Measurements from ENCODE around the gene HERPUD2.
"Not testable (repeated sequence)": the region's sequence is repeated elsewhere in the genome, so short reads cannot be mapped to it uniquely, and the experiment has no call there.

Gene HERPUD2

GRCh38 chr7:35691366-35691765 is 3.6 kb downstream of the HERPUD2 start:
- in situ Hi-C loops (cut with HindIII; ENCODE audit: low sequenced_read_pairs), result no loop called here
- DNase-seq (ENCODE audit: low read depth, low spot score), result no peak
- H3K4me3 ChIP-seq (ENCODE audit: low read depth, low read length), result no peak overlapping the region
- TF ChIP-seq CTCF (IDR thresholded peaks at IDR 0.05; ENCODE audit: low read depth, low read length), result no peak

- H3K4me3 ChIP-seq (ENCODE audit: low read depth, low read length); in situ Hi-C loops (cut with HindIII; ENCODE audit: low sequenced_read_pairs); DNase-seq (ENCODE audit: low read depth, low spot score): not testable (repeated sequence)
Observed at GRCh38 chr7:35690614-35691013, 4.3 kb downstream of the HERPUD2 start.

- in situ Hi-C loops (cut with HindIII; ENCODE audit: low sequenced_read_pairs), result no loop called here
- no peak for DNase-seq (ENCODE audit: low read depth, low spot score)
- H3K4me3 ChIP-seq (ENCODE audit: low read depth, low read length), result no peak overlapping the region
- TF ChIP-seq CTCF (IDR thresholded peaks at IDR 0.05; ENCODE audit: low read depth, low read length), result no peak
Observed at GRCh38 chr7:35685781-35686180, 9.2 kb downstream of the HERPUD2 start.

DNA sequence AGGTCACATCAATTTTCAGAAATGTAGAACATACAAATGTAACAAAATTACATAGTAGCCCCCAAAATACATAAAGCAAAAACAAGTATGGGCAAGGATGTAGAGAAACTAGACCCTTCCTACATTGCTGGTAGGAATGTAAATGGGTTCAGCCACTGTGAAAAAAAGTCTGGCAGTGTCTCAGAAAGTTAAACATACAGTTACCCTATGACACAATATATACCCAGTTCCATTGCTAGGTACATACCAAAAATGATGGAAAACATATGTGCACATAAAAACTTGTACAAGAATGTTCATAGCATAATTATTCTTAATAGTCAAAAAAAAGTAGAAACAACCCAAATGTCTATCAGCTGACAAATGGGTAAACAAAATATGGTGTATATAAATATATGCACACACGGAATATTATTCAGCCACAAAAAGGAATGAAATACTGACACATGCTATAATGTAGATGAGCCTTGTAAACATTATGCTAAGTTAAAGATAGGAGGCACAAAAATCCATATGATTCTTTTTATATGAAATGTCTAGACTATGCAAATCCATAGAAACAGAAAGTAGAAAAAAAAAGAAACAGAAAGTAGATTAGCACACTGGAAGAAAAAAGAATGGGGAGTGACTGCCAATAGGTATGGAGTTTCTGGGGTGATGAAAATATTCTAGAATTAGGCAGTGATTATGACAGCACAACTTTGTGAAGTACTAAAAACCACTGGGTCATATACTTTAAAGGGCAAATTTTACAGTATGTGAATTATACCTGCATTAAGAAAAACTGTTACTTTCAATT is 13.5 kb downstream of the HERPUD2 start:
- TF ChIP-seq CTCF (IDR thresholded peaks at IDR 0.05; ENCODE audit: low read depth, low read length), result no peak

DNA sequence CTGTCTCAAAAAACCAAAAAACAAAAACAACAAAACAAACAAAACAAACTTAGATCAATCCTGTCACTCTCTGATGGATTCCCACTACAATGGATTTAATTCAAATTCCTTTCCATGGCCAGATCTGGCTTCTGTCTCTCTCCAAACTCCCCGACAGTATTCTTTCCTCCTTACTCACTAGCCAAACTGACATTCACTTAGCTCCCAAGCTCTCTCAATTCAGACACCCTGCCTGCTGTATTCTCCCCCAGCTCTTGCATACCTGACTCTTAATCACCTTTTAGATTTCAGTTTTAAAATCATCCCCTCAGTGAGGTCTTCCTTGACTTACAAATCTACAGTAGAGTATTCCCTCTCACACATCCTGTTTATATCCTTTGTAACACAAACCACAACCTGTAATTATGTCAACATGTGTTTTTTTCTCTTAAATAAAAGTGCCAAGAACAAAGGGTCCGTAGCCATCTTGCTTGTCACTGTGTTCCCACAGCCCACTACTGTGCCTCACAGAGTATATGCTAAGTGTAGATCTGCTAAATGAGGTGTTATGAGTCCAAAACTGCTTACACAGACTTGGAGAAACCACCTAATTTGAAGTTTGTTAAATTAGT is 14.4 kb downstream of the HERPUD2 start:
- in situ Hi-C loops (cut with HindIII; ENCODE audit: low sequenced_read_pairs), result no loop called here
- no peak overlapping the region for H3K4me3 ChIP-seq (ENCODE audit: low read depth, low read length)
- no peak for DNase-seq (ENCODE audit: low read depth, low spot score)
- TF ChIP-seq CTCF (IDR thresholded peaks at IDR 0.05; ENCODE audit: low read depth, low read length), result no peak

More for the DNA sequence above, 13.5 kb downstream of the HERPUD2 start:
- in situ Hi-C loops (cut with HindIII; ENCODE audit: low sequenced_read_pairs), result no loop called here
- DNase-seq (ENCODE audit: low read depth, low spot score), result no peak
- H3K4me3 ChIP-seq (ENCODE audit: low read depth, low read length), result no peak overlapping the region

GRCh38 chr7:35677582-35678356 is 17.2 kb downstream of the HERPUD2 start:
- no peak for DNase-seq (ENCODE audit: low read depth, low spot score)
- no peak overlapping the region for H3K4me3 ChIP-seq (ENCODE audit: low read depth, low read length)
- in situ Hi-C loops (cut with HindIII; ENCODE audit: low sequenced_read_pairs), result no loop called here
- TF ChIP-seq CTCF (IDR thresholded peaks at IDR 0.05; ENCODE audit: low read depth, low read length), result no peak

Data from astrocyte of the spinal cord (primary cell).